HepG2 (cell line): ENCODE results near the gene FGFR3. TPM values are rescaled to one million over a fixed set of nuclear protein-coding genes. Genes with fewer than 3 reads are reported as not detected.

Source experiments
- AFF4 ChIP-seq: sonication (generic); formaldehyde crosslinking; IDR thresholded peaks from 2 replicates; pipeline ENCODE4 v1.4.0; 2020; ENCODE audit warnings: missing genetic modification reagents
- ATF4 ChIP-seq, 2 experiments: fragments of 450-650 bp in 1 of 2; sonication (generic) in 1 of 2; formaldehyde crosslinking; IDR thresholded peaks; 2 replicates each; pipeline versions ENCODE4 v1.5.0 to v1.8.0; 2020 to 2022; ENCODE audit warnings: mild to moderate bottlenecking in 1 of 2, missing genetic modification reagents in 1 of 2
- CREB1 ChIP-seq, 2 experiments: fragments of 450-650 bp in 1 of 2; IDR thresholded peaks; 2 replicates each; pipeline ENCODE4 v1.6.1; 2016 to 2017; ENCODE audit warnings: control low read depth in 1 of 2, mild to moderate bottlenecking in 1 of 2, missing compliant biosample characterization in 1 of 2, missing genetic modification characterization in 1 of 2
- CREM ChIP-seq, 2 experiments: sonication (generic) in 1 of 2; formaldehyde crosslinking in 1 of 2; IDR thresholded peaks; 2 replicates each; pipeline versions ENCODE4 v1.4.0 to v1.6.1; 2016 to 2020; ENCODE audit warnings: antibody characterized with exemption in 1 of 2, mild to moderate bottlenecking in 1 of 2, missing genetic modification reagents in 1 of 2
- DNMT1 ChIP-seq: sonication (generic); formaldehyde crosslinking; IDR thresholded peaks from 2 replicates; pipeline ENCODE4 v1.5.1; 2020; ENCODE audit warnings: mild to moderate bottlenecking, missing genetic modification reagents
- GLI4 ChIP-seq: sonication (generic); formaldehyde crosslinking; IDR thresholded peaks from 2 replicates; pipeline ENCODE4 v1.5.1; 2020; ENCODE audit warnings: missing genetic modification reagents, mild to moderate bottlenecking, moderate library complexity, borderline replicate concordance
- MED1 ChIP-seq: sonication (generic); formaldehyde crosslinking; IDR thresholded peaks from 2 replicates; pipeline ENCODE4 v1.4.0; 2020; ENCODE audit warnings: missing genetic modification reagents
- MED13 ChIP-seq: sonication (generic); formaldehyde crosslinking; IDR thresholded peaks from 2 replicates; pipeline ENCODE4 v1.5.0; 2020; ENCODE audit warnings: missing genetic modification reagents
- NBN ChIP-seq: fragments of 450-650 bp; conservative IDR thresholded peaks from 2 replicates; pipeline ENCODE4 v1.6.1; 2017
- NFE2 ChIP-seq: sonication (generic); formaldehyde crosslinking; IDR thresholded peaks from 2 replicates; pipeline ENCODE4 v1.4.0; 2020; ENCODE audit warnings: missing genetic modification reagents
- NR0B2 ChIP-seq: sonication (generic); formaldehyde crosslinking; IDR thresholded peaks from 2 replicates; pipeline ENCODE4 v1.4.0; 2020; ENCODE audit warnings: mild to moderate bottlenecking, missing genetic modification reagents
- PAXIP1 ChIP-seq: sonication (generic); formaldehyde crosslinking; conservative IDR thresholded peaks from 2 replicates; pipeline ENCODE4 v1.4.0; 2020; ENCODE audit warnings: mild to moderate bottlenecking, missing genetic modification reagents, moderate library complexity
- PPARG ChIP-seq: conservative IDR thresholded peaks from 2 replicates; pipeline ENCODE4 v1.6.1; 2016; ENCODE audit warnings: missing biosample characterization, missing genetic modification reagents
- RORA ChIP-seq: sonication (generic); formaldehyde crosslinking; IDR thresholded peaks from 2 replicates; pipeline ENCODE4 v1.5.0; 2020; ENCODE audit warnings: mild to moderate bottlenecking, missing genetic modification reagents, moderate library complexity
- SSRP1 ChIP-seq: IDR thresholded peaks from 2 replicates; pipeline ENCODE4 v1.6.1; 2016; ENCODE audit warnings: control low read depth
- SUZ12 ChIP-seq: fragments of 150-350 bp; IDR thresholded peaks from 2 replicates; pipeline ENCODE4 v1.6.1; 2014; ENCODE audit warnings: low read depth, low read length
- U2AF1 ChIP-seq: fragments of 200-400 bp; formaldehyde crosslinking; optimal IDR thresholded peaks from 2 replicates; pipeline ENCODE3; 2017; ENCODE audit warnings: mild to moderate bottlenecking, low read depth, low read length
- ZNF367 ChIP-seq: sonication (generic); formaldehyde crosslinking; IDR thresholded peaks from 2 replicates; pipeline ENCODE4 v1.4.0; 2020; ENCODE audit warnings: missing genetic modification reagents, borderline replicate concordance
- ZNF496 ChIP-seq: sonication (generic); formaldehyde crosslinking; IDR thresholded peaks from 2 replicates; pipeline ENCODE4 v1.8.1; 2023; ENCODE audit warnings: mild to moderate bottlenecking, moderate library complexity, missing genetic modification reagents; ENCODE audit not compliant: insufficient replicate concordance
- ZNF576 ChIP-seq: sonication (generic); formaldehyde crosslinking; IDR thresholded peaks from 2 replicates; pipeline ENCODE4 v1.4.0; 2020; ENCODE audit warnings: mild to moderate bottlenecking, missing genetic modification reagents
- ZNF607 ChIP-seq: sonication (generic); formaldehyde crosslinking; IDR thresholded peaks from 2 replicates; pipeline ENCODE4 v1.5.1; 2020; ENCODE audit warnings: missing genetic modification reagents, mild to moderate bottlenecking, borderline replicate concordance
- ZNF670 ChIP-seq: sonication (generic); formaldehyde crosslinking; IDR thresholded peaks from 2 replicates; pipeline ENCODE4 v1.8.0; 2022; ENCODE audit warnings: mild to moderate bottlenecking, missing genetic modification reagents, borderline replicate concordance
- polyA plus RNA-seq, 8 experiments: library from polyadenylated mRNA; depleted of rRNA in 3 of 8; stranded (reverse) in 7 of 8; unstranded in 1 of 8; fragments of >200 nt; fragmentation: Illumina TruSeq in 4 of 8; extraction: Trizol in 4 of 8; gene quantifications; 2 replicates each; pipeline versions ENCODE4 v1.2.1 to v1.2.3, GENCODE V29; 2011 to 2016; ENCODE audit warnings: low read depth in 4 of 8, missing spikeins in 1 of 8, mixed read lengths in 1 of 8; ENCODE audit not compliant: insufficient read depth in 1 of 8
- total RNA-seq, 5 experiments: library from RNA; depleted of rRNA; stranded (reverse); fragments of >200 nt; fragmentation: Illumina TruSeq; extraction: Trizol; gene quantifications; 2 replicates each; pipeline ENCODE4 v1.2.3, GENCODE V29; 2016; ENCODE audit warnings: low read depth in 1 of 5

FGFR3 gene
- total and polyA plus RNA-seq, 2 of the 13 experiments (the other 11 are each of a cell fraction or from before 2014, with no cell fraction given) = 103 to 109 TPM

GRCh38 chr4:1770791-1771231, 22.3 kb upstream of the FGFR3 start (continued):
- TF ChIP-seq ATF4 (CRISPR knock-in tag; IDR thresholded peaks at IDR 0.05) = no peak
- TF ChIP-seq CREB1 (IDR thresholded peaks at IDR 0.05) = no peak
- TF ChIP-seq CREB1 (CRISPR knock-in tag; IDR thresholded peaks at IDR 0.05) = no peak
- TF ChIP-seq MED13 (CRISPR knock-in tag) = no peak
- no peak for TF ChIP-seq ZNF367 (CRISPR knock-in tag)
- no peak for TF ChIP-seq SSRP1
- no peak for TF ChIP-seq U2AF1
- no peak for TF ChIP-seq DNMT1 (CRISPR knock-in tag)
- TF ChIP-seq PAXIP1 (CRISPR knock-in tag) = peak; percentile 70
- TF ChIP-seq NBN = no peak
- no peak for TF ChIP-seq ZNF670 (CRISPR knock-in tag)
- no peak for TF ChIP-seq GLI4
- no peak for TF ChIP-seq RORA (CRISPR knock-in tag)
- no peak for TF ChIP-seq NR0B2
- no peak; the same call in 1 of the 2 replicates for TF ChIP-seq ZNF607
- TF ChIP-seq CREM (IDR thresholded peaks at IDR 0.05) = peak; percentile 20; the same call in 1 of the 2 replicates
- no peak for TF ChIP-seq CREM (CRISPR knock-in tag; IDR thresholded peaks at IDR 0.05)
- TF ChIP-seq ZNF576 (CRISPR knock-in tag) = no peak
- TF ChIP-seq AFF4 (CRISPR knock-in tag) = no peak
- TF ChIP-seq NFE2 (CRISPR knock-in tag) = no peak
- no peak for TF ChIP-seq PPARG
- TF ChIP-seq SUZ12 = no peak
- no peak for TF ChIP-seq ZNF496 (CRISPR knock-in tag)
- TF ChIP-seq MED1 (CRISPR knock-in tag) = peak; percentile 67
